ENCODE results near the gene UHRF2.

The UHRF2 gene

DNA sequence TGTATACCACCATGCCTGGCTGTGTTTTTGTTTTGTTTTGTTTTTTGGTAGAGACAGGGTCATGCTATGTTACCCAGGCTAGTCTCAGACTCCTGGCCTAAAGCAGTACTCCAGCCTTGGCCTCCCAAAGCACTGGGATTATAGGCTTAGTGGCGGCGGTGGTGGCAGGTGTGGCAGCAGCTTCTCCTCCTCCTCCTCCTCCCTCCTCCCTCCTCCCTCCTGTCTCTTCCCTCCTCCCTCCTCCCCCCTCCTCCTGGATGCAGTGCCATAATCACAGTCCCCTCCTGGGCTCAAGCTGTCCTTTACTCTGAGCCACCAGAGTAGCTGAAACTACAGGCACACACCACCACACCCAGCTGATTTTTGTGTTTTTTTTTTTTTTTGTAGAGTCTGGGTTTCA lies 71.2 kb downstream of the UHRF2 start:
- TF ChIP-seq, protein P1, sequence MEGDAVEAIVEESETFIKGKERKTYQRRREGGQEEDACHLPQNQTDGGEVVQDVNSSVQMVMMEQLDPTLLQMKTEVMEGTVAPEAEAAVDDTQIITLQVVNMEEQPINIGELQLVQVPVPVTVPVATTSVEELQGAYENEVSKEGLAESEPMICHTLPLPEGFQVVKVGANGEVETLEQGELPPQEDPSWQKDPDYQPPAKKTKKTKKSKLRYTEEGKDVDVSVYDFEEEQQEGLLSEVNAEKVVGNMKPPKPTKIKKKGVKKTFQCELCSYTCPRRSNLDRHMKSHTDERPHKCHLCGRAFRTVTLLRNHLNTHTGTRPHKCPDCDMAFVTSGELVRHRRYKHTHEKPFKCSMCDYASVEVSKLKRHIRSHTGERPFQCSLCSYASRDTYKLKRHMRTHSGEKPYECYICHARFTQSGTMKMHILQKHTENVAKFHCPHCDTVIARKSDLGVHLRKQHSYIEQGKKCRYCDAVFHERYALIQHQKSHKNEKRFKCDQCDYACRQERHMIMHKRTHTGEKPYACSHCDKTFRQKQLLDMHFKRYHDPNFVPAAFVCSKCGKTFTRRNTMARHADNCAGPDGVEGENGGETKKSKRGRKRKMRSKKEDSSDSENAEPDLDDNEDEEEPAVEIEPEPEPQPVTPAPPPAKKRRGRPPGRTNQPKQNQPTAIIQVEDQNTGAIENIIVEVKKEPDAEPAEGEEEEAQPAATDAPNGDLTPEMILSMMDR (IDR thresholded peaks at IDR 0.05; ENCODE audit: low read depth, low read length, missing control alignments), result no peak
- DNase-seq (ENCODE audit: low read depth), result no peak
- no peak overlapping the region for H3K4me3 ChIP-seq (ENCODE audit: low read depth, low read length)

DNA sequence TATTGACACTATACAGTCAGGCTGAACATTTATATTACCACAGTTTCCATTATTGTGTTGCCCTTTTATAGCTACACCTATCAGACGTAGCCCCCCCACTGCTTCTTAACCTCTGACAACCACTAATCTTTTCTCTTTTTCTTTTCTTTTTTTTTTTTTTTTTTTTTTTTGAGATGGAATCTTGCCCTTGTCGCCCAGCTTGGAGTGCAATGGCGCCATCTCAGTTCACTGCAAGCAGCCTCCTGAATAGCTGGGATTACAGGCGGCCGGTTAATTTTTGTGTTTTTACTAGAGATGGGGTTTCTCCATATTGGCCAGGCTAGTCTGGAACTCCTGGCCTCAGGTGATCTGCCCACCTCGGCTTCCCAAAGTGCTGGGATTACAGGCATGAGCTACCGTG lies 75.4 kb downstream of the UHRF2 start:
- no peak overlapping the region for H3K4me3 ChIP-seq (ENCODE audit: low read depth, low read length)
- TF ChIP-seq, protein P1 (IDR thresholded peaks at IDR 0.05; ENCODE audit: low read depth, low read length, missing control alignments), result no peak
- DNase-seq (ENCODE audit: low read depth), result no peak

DNA sequence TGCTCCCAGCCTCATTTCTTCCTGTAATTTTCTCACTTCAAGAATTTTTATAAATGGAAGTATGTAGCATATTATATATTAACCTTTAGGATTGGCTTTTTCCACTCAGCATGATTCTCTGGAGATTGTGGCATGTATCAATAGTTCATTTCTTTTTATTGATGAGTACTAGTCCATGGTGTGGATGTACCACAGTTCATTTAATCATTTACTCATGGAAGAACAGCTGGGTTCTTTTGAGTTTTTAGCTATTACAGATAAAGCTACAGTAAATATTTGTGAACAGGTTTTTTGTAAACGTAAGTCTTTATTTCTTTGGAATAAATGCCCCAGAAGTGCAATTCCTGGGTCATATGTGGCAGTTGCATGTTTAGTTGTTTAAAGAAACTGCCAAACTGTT lies 76.1 kb downstream of the UHRF2 start:
- no peak for DNase-seq (ENCODE audit: low read depth)
- H3K4me3 ChIP-seq (ENCODE audit: low read depth, low read length), result no peak overlapping the region
- TF ChIP-seq, protein P1 (IDR thresholded peaks at IDR 0.05; ENCODE audit: low read depth, low read length, missing control alignments), result no peak

DNA sequence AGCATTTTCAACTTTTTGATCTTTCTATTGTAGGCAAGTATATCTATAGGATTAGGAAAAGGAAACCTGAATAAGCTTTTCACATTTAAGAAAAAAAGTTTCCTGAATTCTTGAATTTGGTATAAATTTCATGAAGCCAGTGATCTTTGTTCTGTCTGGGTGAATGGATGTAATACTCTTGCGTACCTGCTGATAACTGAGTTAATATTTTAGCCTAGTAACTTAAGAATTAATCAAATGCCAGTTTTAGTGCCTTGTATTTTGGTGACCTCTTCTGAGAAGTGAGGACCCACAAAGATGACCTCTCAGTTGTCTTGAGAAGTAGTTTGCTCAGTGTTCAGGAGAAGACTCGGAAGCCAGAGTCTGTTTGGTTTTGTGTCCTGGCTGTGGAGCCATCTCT lies 77.9 kb downstream of the UHRF2 start:
- TF ChIP-seq, protein P1 (IDR thresholded peaks at IDR 0.05; ENCODE audit: low read depth, low read length, missing control alignments), result no peak
- H3K4me3 ChIP-seq (ENCODE audit: low read depth, low read length), result no peak overlapping the region
- DNase-seq (ENCODE audit: low read depth), result no peak

DNA sequence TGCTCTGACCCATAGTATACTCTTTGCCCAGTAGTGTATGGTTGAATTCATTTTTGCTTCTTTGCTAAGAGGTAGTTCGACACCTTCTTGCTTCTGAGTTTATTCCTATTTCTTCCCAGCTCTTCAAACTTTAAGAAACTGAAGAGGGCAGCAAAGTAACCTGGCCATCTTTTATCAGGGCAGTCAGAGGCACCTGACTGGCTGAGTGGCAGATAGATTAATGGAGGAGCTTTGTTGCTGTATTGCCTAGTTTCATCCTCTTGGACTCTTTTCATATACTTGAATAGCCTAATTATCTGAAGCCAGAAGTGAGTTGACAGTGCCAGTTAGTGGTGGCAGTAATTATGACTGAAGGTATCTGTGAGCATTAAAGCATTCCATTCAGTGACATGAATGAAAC lies 82.5 kb downstream of the UHRF2 start:
- H3K4me3 ChIP-seq (ENCODE audit: low read depth, low read length), result no peak overlapping the region
- TF ChIP-seq, protein P1 (IDR thresholded peaks at IDR 0.05; ENCODE audit: low read depth, low read length, missing control alignments), result no peak
- DNase-seq (ENCODE audit: low read depth), result no peak

DNA sequence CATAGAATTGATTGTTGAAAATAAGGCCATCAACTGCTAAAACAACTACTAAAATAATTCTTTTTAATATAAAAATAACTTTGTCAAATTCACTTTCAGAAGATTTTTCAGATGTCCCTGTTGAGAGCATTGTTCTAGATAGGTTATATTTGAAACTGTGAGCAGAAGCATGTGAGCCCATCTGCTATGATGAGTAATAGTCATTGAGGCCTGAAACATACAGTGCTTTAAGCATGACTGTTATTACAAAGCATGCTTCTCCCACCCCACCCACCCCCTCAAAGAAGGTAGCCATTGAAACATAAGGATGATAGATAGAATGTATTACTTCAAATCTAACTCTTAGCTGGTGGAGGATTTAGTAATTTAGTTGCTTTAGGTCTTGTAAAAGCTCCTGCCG lies 86.0 kb downstream of the UHRF2 start:
- no peak overlapping the region for H3K4me3 ChIP-seq (ENCODE audit: low read depth, low read length)
- TF ChIP-seq, protein P1 (IDR thresholded peaks at IDR 0.05; ENCODE audit: low read depth, low read length, missing control alignments), result no peak
- no peak for DNase-seq (ENCODE audit: low read depth)

DNA sequence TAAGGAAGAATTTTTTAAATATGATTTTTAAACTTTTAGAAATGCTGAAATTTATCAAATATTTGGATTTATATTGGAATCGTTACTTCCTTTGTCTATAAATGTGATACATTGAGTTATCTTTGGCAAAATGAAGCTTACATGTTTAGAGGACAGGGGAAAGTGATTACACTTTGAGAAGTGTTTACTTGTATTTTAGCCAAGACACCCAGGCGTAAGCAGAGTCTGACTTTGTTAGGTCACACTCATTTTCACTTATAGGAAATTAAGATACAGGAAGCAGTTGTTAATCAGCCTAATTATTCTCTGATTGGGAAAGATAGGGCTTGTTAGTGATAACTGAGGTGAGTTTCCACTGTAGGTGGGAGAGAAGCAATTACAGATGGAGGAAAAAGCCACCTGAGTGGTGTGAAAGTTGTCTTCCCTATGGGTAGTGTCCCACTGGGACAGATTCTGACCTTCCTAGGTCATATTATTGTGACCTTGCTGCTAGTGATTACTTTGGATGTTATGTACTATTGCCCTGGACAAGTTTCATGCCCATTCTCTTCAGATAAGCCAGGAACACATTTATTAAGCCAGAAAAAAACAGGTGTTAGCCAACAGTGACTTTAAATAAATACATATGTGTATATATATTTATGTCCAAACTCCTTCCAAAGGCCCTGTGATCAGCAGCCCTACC lies 88.7 kb downstream of the UHRF2 start:
- TF ChIP-seq, protein P1 (IDR thresholded peaks at IDR 0.05; ENCODE audit: low read depth, low read length, missing control alignments), result no peak
- no peak overlapping the region for H3K4me3 ChIP-seq (ENCODE audit: low read depth, low read length)
- DNase-seq (ENCODE audit: low read depth), result no peak

Measured in GM12864 (cell line).